M059J (cell line): ENCODE measurements around the gene DAW1. TPM values are rescaled to one million over a fixed set of nuclear protein-coding genes. Genes with fewer than 3 reads are reported as not detected.

Source experiments
- DNase-seq: peaks from one replicate; pipeline ENCODE4 v3.0.0-alpha.2; 2012; ENCODE audit warnings: low read depth
- total RNA-seq: library from RNA; depleted of rRNA; stranded (reverse); fragments of >200 nt; shearing (Covaris generic); gene quantifications from 2 replicates; pipeline ENCODE4 v1.2.3, GENCODE V29; 2014

The DAW1 gene
- total RNA-seq, 1 experiment from 2014 or later, result 0.30 TPM

DNA sequence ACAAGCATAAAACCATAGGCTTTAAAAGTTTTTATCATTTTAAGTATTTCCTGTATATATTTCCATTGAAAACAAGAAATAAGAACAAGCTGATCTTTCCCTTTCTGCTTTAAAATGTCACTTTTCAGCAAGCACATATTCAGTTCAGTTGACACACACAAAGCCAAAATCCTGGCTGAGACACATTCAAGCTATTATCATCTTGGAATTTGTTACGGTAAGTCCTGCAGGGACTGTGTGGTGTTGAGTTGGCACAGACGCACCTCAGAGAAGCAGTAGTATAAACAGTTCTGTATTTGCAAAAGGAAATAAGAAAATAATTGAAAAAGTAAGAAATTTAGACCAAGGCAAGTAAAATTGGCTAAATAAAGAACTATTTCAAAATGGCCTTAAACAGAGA is 10.4 kb upstream of the DAW1 start:
- DNase-seq, result no peak

DNA sequence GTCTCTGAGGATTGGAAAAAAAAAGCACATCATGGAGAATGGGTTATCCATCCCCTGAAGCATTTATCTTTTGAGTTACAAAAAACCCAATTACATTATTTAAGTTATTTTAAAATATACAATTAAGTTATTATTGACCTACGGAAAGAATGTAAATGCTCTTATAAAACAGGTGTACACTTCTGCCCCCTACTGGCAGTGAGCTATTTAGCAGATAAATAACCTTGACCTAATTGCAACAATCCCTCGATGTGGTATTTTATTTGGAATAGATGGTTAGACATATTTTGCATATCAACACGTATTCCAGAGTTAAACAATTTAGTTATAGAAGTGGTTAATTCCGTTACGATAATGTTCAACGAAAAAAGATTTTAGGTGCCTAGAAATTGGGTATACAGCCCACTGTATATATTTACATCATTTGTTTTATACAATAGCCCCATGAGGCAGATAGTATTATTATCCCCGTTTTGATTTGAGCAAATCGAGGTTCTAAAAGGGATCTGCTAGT is 9.1 kb upstream of the DAW1 start:
- no peak for DNase-seq

DNA sequence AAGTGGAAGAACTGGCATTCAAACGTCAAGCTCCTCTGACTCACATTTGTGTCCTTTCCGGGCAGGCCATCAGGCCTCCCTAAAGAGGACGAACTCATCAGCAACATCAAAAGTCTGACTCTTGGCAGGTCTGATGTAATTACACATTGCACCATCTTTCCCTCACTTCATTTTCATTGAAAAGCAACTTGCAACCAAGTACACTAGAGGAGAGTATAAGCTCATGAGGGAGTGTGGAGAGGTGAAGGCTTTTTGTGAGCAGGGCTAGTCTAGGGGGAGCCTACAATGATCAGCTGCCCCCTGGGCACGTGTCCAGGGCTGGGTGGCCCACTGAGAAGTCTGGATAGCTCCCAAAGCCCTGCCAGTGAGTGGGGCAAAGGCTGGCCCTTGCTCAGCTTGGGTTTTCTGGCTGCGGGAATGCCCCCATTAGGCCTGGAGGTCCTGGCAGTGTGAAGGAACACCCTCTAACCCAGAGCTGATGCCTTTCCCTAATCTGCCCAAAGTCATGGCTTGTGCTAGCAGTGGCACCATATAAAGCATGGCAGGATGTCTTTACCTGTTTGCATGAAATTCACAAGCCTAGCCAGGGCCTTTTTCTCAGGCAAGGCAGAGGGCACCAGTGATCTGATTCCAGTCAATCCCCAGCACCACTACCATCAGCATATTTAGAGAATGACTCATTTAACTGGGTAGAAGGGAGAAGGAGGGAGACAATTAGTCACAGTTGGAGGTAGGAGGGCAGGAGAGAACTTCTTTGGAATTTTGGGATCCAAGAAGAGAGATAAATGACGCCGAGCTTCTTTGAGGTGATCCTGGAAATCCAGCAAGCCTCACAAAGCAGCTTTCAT is 8.5 kb upstream of the DAW1 start:
- DNase-seq, result peak; percentile 92

DNA sequence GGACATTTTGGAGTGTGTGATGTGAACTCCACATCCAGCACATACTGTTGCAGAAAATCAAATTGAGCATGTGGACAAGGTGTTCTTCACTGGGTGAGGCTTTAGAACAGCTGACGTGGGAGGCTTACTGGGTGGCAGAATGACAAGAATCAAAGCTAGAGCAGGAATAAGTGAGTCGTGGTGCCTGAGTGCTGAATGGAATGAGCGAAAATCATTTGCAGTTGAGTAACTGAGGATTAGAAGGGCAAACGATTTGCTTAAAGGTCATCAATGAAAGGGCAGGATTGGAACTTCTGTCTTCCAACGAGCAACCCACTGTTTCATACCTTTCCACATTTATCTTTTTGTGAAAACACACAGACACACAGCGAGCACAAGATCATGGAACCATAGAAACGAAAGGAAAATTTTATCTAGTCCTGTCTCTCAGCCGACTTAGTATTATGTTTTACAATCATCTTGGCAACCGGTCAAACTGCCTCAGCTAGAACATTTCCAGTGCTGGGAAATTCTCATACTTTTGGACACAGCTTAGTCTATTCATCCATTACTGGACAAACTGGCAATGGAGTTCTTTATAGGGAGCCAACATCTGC is 7.2 kb upstream of the DAW1 start:
- no peak for DNase-seq

DNA sequence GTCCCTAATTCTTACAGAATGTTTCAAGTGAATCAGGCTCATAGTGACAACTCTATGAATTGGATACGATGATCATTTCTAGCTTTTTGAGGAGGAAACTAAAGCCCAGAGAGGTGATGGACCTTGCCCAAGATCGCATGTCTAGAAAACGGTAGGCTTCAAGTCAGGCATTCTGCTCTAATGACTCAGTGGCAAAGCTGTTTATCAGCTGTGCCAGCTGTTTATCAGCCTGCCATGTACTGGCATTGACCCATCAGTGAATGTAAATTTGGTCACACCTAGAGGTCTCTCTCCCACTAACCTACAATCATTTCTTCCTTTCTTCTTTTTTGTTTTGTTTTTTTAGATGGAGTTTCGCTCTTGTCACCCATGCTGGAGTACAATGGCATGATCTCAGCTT is 6.1 kb upstream of the DAW1 start:
- no peak for DNase-seq

DNA sequence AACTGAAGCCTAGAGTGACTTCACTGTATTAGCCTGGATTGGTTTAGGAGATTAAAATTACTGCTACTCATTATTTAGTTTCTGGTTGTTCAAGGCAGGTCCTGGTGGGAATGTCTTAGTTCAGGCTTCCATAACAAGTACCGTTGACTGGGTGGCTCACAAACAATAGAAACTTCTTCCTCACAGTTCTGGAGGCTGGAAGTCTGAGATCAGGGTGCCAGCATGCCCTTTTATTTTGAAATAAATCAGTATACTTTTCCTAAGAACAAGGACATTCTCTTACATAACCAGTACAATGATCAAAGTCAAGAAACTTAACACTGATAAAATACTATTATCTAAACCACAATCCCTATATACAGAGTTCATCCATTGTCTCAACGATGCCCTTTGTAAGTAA is 4.0 kb upstream of the DAW1 start:
- DNase-seq, result no peak

DNA sequence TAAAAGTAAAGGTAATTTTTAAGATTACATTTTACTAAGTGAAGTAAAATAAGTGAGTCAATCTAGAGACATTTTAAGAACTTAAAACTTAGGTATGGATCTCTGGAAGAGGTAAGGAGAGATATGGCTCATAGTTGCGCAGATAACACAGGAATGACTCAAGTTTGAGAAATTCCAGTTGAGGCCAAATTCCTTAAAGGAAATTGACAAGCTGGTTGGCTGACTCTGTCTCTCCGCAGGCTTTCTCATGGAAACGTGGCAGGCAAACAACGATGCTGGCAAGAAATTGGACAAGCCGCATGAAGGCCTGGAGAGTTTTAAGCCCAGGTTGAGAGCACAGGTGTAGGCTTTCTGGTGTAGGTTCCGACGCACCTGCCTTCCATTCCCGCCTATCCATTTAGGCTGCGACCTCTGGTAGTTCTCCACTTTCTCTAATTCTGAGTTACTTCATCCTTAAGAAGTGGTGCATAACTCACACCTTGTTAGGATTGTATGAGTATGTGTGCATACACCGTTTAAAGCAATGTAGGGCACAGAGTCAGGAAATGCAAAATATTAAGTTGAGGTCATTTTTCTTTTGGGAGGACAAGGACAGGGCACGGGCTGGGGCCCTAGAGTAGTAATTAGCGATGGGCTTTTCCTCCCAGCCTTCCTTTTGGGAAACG is 589 bp upstream of the DAW1 start:
- peak; percentile 83 for DNase-seq

DNA sequence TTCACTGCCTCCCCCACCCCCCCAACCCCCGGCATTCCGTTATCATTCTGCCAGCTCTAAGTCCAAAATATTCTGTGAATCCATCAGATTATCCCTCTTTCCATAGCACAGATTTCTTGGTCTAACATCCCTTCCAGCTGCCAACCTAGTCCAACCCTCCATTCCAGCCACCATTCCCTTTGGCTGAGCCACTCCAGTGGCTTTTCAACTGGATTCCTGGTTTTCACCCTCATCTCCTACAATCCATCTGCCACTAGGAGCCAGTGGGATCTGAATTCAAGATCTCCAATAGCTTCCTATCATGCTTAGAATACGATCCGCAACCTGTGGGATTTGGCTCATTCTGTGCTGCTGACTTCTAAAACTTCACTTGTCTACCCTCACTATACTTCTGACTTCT is 1.2 kb downstream of the DAW1 start:
- DNase-seq, result no peak

DNA sequence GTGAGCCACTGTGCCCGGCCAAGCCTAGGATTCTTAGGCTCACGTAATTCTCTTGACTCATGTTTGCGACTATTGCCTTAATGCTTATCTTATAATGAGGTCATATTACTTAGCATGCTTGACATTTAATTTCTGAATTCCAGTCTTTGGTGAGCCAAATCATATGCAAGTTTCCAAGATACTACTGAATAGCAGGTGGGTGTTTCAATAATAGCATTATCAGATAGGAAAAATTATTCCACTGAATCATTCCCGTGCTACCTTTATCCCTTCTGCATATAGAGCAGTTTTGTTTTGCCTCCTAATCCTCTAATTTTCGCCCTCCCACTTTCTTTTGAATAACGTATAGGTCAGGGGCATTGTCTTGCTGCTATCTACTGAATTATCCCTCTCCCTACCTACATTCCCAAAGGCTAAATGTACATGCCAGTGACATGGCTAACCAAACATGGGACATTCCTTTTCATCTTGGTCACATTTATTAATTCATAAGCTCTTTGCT is 4.9 kb downstream of the DAW1 start:
- DNase-seq, result peak; percentile 42

DNA sequence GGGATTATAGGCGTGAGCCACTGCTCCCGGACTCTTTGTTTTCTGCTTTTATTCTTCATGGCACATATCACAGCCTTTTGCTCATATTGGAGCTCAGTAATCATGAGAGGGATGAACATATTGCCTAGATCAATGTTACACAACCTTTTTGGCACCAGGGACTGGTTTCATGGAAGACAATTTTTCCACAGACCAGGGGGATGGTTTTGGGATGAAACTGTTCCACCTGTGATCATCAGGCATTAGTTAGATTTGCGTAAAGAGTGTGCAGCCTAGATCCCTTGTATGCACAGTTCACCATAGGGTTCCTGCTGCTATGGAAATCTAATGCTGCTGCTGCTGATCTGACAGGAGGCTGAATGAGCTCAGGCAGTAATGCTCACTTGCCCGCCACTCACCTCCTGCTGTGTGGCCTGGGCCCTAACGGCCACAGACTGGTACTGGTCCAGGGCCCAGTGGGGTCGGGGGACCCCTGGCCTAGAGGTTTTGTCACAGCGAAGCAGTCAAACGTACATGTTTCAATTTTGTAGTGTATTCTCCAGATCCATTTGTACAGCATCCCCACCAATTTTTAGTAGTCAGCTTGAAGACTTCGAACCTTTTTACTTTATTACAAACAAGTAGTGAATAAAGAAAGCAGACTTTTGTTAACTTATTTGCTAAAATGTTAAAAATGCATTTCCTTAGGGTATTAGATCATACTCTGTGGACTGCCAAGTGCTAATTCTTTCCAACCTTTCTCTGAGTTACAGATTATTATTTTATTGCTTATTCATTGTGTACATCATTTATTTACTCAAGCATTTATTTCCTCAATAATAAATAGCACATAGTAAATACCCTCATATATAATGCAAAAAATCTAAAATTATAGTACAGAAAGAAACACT is 6.2 kb downstream of the DAW1 start:
- no peak for DNase-seq

DNA sequence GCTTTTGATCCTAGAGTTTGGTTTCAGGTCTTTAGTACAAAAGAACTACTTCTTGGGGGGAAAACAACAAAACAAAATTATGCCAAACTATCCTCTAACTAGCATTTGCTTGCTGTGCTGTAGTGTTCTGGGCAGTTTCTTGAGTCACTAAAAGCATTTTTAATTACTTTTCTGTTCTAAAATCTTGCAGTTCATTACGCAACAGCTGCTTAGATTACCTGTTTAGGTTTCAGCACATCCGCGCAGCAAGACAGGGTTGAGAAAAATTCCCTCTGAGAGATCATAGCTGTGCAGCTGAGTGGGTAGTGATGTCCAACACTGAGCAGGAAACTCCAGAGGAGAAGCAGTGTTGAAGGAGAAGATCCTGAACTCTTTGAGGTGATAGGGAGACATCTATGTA is 9.0 kb downstream of the DAW1 start:
- DNase-seq, result no peak

DNA sequence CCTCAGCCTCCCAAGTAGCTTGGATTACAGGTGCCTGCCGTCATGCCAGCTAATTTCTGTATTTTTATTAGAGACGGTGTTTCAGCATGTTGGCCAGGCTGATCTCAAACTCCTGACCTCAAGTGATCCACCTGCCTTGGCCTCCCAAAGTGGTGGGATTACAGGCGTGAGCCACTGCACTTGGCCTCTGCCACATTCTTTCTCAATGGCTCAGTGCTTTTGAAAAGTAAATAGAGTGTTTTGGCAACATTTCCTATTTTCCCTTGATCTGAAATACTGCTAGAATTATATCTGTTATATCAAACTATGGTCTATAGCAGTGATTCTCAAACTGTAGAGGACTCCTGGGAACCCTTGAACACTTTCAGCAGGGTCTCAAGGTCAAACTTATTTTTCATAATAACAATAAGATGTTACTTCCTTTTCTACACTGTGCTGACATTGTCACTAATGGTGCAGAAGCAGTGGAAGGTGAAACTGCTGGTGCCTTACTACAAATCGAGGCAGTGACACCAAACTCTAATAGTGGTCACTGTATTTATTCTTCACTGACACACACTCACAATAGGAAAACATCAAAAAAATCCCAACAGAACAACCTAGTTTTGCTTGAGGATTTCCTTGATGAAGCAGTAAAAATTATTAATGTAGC is 10.6 kb downstream of the DAW1 start:
- peak; percentile 46 for DNase-seq

DNA sequence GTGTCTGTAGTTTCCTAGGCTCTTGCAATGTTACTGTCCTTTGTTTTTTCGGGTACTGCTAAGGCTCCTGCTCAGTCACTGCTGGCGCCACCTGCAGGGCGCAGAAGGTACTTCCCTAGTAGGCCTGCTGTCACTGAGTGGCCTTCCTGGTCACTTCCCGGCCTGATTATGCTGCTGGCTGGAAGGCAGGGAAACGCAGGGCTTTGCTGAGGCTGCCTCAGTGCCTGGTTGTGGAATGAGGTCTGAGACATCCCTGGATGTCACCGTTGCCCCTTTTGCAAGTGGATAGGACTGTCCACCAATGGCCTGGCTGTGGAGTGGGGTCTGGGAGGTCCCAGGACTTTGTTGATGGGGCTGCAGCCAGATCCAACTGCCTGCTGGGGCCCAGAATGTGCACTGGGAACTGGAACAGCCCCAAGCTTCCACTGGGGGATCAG is 13.1 kb downstream of the DAW1 start:
- peak; percentile 67 for DNase-seq

DNA sequence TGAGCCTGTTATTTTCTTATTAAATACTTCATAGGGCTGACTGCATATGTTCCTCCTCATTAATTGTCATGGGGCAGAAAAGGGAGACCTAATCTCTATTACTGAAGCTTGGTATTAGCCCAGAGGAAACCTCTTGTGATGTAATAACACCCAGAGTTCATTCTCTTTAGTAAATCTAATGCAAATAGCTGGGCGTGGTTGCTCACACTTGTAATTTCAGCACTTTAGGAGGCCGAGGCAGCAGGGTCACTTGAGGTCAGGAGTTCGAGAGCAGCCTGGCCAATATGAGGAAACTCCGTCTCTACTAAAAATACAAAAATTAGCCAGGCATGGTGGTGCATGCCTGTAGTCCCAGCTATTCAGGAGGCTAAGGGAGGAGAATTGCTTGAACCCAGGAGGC is 14.7 kb downstream of the DAW1 start:
- DNase-seq, result no peak

DNA sequence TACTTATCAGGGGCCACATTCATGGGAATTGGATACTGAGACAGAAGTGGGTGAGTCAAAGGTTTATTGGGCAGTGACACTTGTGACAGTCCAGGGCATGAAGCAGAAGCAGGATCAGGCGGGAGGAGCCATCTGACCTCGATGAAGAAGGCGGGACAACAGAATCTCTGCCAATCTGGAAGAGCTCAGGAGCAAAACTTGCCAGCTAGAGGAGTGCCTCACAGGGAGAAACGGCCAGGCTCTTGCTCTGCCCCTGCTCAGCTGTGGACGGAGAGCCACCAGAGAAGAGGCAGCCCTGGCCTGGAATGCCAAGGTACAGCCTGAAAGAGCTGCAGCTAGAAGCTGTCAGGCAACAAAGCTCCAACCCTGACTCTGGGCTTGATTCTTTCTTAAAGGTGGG is 16.9 kb downstream of the DAW1 start:
- DNase-seq, result no peak

DNA sequence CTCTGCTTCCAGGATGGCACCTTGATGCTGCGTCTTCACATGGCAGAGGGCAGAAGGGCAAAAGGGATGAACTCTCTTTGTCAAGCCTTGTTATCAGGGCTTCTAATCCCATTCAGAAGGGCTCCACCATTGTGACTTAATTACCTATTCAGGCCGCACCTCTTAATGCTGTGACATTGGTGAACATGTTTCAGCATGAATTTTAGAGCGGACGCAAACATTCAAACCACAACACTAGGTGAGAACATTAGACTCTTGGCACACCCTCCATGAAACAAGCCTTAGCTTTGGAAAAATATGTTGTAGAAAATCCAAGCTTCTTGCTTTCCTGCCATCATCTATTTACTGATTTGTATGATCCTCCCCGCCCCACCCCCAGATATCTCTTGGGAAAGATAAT is 17.9 kb downstream of the DAW1 start:
- DNase-seq, result no peak

DNA sequence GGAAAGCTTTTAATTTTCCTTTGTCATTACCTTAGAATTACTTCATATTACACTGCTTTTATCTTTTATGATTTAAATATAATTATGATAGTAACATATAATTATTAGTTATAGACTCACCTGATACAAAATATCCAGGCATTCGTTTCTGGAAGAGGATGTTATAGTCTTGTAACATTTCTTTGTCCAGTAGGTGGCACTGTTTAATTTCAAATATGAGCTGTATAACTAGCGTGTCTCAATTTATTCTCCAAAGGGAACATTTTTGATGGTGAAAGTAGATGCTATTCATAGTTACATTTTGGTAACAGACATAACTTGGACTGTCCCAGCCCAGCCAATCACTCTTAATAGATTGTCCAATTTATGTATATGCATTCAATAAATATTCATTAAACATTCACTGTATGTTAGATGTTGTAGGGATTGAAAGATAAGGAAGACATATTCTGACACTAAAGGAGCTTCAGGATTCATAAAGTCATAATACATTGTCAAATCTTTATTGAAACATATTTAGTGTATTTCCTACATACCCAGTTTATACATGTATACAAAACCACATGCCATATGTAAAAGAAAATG is 19.2 kb downstream of the DAW1 start:
- peak; percentile 55 for DNase-seq

DNA sequence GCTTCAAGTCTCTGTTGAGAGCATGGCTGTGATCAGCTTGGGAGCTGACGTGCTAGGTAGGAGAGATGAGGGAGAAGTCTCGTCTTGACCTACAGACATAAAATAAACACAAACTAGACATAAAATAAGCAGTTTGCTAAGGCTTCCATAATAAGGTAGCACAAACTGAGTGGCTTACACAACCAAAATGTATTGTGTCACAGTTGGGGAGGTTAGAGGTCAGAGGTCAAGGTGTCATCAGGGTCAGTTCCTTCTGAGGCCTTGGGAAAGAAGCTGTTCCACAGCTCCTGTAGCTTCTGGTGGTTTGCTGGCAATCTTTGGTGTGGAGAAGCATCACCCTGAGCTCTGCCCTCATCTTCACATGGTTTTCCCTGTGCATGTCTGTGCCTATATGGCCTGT is 20.2 kb downstream of the DAW1 start:
- DNase-seq, result no peak

DNA sequence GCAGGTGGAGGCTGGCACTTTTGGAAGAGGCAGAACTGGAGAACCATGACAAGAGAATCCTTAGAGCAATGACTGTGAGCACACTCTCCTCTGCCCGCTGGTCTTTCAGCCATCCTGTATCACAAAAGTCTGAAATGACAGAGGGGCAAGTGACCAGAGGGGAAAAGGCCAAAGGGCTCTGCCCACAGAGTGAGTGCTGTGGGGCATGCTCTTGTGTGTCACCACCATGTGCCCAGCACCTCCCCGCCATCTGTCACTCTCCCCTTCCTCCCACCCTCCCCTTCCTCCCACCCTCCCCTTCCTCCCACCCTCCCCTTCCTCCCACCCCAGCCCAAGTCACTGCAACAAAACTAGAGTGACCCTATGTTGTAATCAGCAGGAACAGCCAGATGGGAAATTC is 31.9 kb downstream of the DAW1 start:
- DNase-seq, result no peak

DNA sequence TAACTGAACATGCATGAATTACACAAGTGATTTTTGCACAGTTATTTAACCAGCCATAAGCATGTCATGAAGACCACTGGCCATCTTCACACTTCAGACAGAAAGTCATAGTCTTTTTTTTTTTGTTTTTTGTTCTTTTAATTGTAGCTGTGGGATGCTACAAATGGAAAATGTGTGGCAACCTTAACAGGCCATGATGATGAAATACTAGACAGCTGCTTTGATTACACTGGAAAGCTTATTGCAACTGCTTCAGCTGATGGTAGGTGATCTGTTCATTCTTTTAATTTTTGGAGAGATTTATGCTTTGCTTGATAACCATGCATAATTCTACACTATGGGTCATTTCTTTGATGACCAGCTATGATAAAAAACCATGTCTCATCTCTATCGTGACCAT is 35.6 kb downstream of the DAW1 start:
- DNase-seq, result no peak
